Activated T-helper 17 cell treated with anti-CD3 and anti-CD28 coated beads, Interleukin-2, amount 50 U/mL, for 72 hours (primary cell): ENCODE results near the gene PHAF1. TPM values are rescaled to one million over a fixed set of nuclear protein-coding genes. Genes with fewer than 3 reads are reported as not detected.

Experiments
- ATAC-seq: fragments of 150-1000 bp; cut with Tn5 transposase; replicated peaks from 2 replicates; pipeline ENCODE4 v1.10.0; 2021; ENCODE audit warnings: mild to moderate bottlenecking, moderate library complexity
- H3K27ac Mint-ChIP-seq: one replicate; pipeline ENCODE4 v1.8.0; 2022; ENCODE audit warnings: mixed read lengths
- H3K27me3 Mint-ChIP-seq: one replicate; pipeline ENCODE4 v1.8.0; 2022; ENCODE audit warnings: mixed read lengths
- H3K36me3 Mint-ChIP-seq: one replicate; pipeline ENCODE4 v1.8.0; 2022; ENCODE audit warnings: low read depth, mild to moderate bottlenecking, mixed read lengths
- H3K4me1 Mint-ChIP-seq: one replicate; pipeline ENCODE4 v1.8.0; 2022; ENCODE audit warnings: mixed read lengths
- H3K4me3 Mint-ChIP-seq: one replicate; pipeline ENCODE4 v1.8.0; 2022; ENCODE audit warnings: mild to moderate bottlenecking, mixed read lengths
- H3K9me3 Mint-ChIP-seq: one replicate; pipeline ENCODE4 v1.8.0; 2022; ENCODE audit warnings: mixed read lengths
- total RNA-seq, 2 donors: library from RNA; stranded (reverse); gene quantifications; one replicate each; pipeline ENCODE4 v1.2.3, GENCODE V29; 2022

Gene PHAF1
- total RNA-seq, 2 donors from 2014 or later: 14.8 to 18.0 TPM

DNA sequence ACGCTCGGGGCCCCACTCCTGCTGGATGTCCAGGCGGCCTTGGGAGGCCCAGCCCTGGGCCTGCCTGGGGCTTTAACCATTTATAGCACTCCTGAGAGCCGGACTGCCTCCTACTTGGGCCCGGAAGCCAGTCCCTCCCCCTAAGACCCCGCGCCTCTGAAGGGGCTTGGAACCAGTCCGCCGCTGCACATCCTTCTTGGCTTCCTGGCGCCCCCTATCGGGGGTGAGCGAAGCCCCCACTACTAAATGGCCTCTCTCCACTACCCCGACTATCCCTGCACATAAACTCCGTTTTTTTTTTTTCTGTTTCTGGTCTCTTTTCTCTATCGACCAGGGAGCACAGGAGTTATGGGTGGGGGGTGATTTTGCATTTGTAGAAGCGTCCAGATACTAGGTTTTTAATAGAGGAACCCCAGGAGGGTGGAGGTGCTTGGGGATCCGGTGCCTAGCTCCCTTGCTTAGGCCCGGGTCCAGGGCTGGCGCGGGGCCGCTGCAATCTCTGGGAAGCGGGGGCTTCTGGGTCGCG lies 60.0 kb downstream of the PHAF1 start:
- H3K4me1 Mint-ChIP-seq: peaks cover 39% of the 10 kb centered on the region
- H3K9me3 Mint-ChIP-seq: no peaks in the 10 kb centered on the region
- H3K36me3 Mint-ChIP-seq: peaks cover 84% of the 10 kb centered on the region
- ATAC-seq: no peak
- peak overlapping the region; percentile 99 for H3K4me3 Mint-ChIP-seq
- peaks cover 25% of the 10 kb centered on the region for H3K27me3 Mint-ChIP-seq
- H3K27ac Mint-ChIP-seq: peak overlapping the region; percentile 92

GRCh38 chr16:67170168-67170948 lies 60.6 kb downstream of the PHAF1 start, which contains the start of gene NOL3:
TSS of gene NOL3 (plus strand) at chr16:67170538.
- H3K27me3 Mint-ChIP-seq: peaks cover 21% of the 10 kb centered on the region
- peak; percentile 69 for ATAC-seq
- peaks cover 86% of the 10 kb centered on the region for H3K36me3 Mint-ChIP-seq
- peaks cover 42% of the 10 kb centered on the region for H3K4me1 Mint-ChIP-seq
- peak within 1 kb of the TSS; percentile 92 for H3K27ac Mint-ChIP-seq
- H3K4me3 Mint-ChIP-seq: peak within 1 kb of the TSS; percentile 99
- H3K9me3 Mint-ChIP-seq: no peaks in the 10 kb centered on the region

DNA sequence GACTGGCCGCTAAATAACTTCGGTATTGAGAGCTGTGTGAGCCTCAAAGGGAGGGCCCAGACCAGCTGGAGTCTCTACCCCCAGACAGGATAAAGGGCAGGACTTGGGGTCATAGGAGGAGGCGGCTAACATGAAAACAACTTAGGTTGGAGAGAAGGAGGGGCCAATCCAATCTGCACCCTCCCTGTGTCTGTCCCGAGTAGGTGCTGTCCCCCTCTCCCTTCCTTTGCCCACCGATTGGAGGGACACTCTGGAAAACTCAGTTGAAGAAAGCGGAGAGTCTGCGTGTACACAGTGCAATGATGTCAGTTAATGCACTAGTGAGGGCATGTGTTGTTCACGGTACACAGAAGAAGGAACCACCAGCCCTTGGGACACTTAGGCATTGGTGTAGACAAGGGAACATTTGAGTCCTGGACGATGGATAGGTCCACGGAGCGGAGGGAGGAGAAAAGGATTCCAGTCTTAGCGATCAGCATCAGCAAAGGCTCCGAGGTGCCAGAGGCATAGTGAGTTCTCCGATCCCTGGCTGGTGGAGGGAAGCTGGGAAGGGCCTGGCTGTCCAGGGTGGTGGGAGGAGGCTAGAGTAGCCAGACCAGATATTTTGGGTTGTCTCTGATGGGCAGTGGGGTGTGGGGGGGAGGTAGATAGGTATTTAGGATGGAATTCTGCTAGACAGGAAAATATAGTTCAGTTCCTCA lies 61.4 kb downstream of the PHAF1 start:
- H3K36me3 Mint-ChIP-seq: peaks cover 90% of the 10 kb centered on the region
- peaks cover 48% of the 10 kb centered on the region for H3K4me1 Mint-ChIP-seq
- H3K27me3 Mint-ChIP-seq: peaks cover 20% of the 10 kb centered on the region

DNA sequence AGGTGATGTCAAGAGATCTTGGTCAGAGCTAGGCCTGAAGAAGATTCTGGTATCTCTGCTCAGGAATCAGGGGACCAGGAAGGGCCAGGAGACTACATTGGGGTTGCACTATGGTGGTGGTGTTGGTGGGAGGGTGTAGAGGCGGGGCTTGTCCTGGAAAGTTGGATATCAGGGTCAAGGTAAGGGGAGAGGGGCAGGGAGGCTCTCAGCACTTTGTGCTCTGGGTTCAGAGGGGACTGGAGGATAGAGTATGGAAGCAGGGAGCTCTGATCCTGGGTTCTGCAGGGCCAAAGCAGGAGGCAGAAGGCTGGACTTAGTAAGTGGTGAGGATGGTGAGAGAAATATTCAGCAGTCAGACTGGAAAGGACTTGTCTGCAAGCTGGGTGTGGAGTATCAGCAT lies 63.6 kb downstream of the PHAF1 start:
- no peak for ATAC-seq
- no peaks in the 10 kb centered on the region for H3K9me3 Mint-ChIP-seq
- peaks cover 14% of the 10 kb centered on the region for H3K27me3 Mint-ChIP-seq
- peaks cover 55% of the 10 kb centered on the region for H3K4me1 Mint-ChIP-seq
- H3K4me3 Mint-ChIP-seq: peak overlapping the region; percentile 99
- H3K27ac Mint-ChIP-seq: peak overlapping the region; percentile 86
- peaks cover 92% of the 10 kb centered on the region for H3K36me3 Mint-ChIP-seq

More for the DNA sequence above, 61.4 kb downstream of the PHAF1 start:
- H3K9me3 Mint-ChIP-seq: no peaks in the 10 kb centered on the region
- ATAC-seq: peak; percentile 24
- H3K4me3 Mint-ChIP-seq: peak overlapping the region; percentile 99
- peak overlapping the region; percentile 92 for H3K27ac Mint-ChIP-seq

GRCh38 chr16:67173808-67174705 lies 64.3 kb downstream of the PHAF1 start:
- Mint-ChIP-seq H3K9me3 (no peaks in the 10 kb centered on the region), H3K36me3 (peaks cover 88% of the 10 kb centered on the region), H3K4me1 (peaks cover 56% of the 10 kb centered on the region), H3K4me3 (peak overlapping the region; percentile 99), H3K27ac (peak overlapping the region; percentile 86), H3K27me3 (peaks cover 14% of the 10 kb centered on the region)
- peak; percentile 54 for ATAC-seq

GRCh38 chr16:67174706-67175231 lies 65.0 kb downstream of the PHAF1 start:
- Mint-ChIP-seq H3K4me1 (peaks cover 57% of the 10 kb centered on the region), H3K27me3 (peaks cover 14% of the 10 kb centered on the region), H3K9me3 (no peaks in the 10 kb centered on the region), H3K4me3 (peak overlapping the region; percentile 99), H3K36me3 (peaks cover 81% of the 10 kb centered on the region), H3K27ac (no peak overlapping the region)
- ATAC-seq: no peak

- H3K4me1 Mint-ChIP-seq: peaks cover 42% of the 10 kb centered on the region
- H3K36me3 Mint-ChIP-seq: peaks cover 62% of the 10 kb centered on the region
- peak overlapping the region; percentile 56 for H3K27ac Mint-ChIP-seq
- H3K27me3 Mint-ChIP-seq: peaks cover 8% of the 10 kb centered on the region
- H3K4me3 Mint-ChIP-seq: peak overlapping the region; percentile 99
- ATAC-seq: no peak
- no peaks in the 10 kb centered on the region for H3K9me3 Mint-ChIP-seq
These were observed 66.9 kb downstream of the PHAF1 start for GRCh38 chr16:67176662-67177061.

DNA sequence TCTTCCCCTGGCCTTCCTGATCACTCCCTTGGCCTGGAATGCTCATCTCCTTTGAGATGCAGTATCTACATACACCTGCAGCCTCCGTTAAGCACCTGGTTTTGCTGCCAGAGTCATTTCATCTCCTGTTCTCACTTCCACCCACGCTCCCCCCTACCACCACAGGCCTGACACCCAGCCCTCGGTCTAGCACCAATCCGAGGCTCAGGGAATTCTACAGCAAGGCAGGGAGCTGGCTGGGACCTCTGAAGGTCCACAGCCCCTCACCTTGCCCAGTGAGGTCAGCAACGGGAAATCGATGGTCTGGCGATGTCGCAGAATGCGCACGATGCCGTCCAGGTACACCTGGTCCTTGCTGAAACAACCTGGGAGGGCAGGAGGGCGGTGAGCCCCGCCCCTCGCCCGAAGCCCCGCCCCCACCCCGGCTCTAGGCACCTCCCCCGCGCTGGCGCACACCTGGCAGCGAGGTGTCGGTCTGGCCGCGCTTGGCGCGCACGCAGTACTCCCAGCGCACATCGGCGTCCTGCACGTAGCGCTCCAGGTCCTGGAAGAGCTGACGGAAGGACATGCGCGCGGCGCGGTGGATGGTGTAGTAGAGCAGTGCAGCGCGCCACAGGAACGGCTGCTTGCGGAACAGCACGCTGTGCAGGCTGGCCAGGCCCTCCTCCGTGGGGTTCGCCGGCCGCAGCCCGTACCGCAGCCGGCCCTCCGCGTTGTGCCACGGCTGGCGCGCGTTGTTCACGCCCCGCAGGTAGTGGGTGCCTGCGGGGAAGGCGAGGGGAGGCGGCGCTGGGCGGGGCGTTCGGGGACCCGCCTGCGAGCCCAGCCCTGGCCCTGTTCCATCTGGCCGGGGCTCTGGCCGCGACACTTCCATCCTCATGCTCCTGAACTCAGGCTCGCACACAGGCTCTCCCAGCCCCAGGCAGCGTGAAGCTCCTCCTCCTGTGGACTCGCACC lies 68.3 kb downstream of the PHAF1 start:
- peaks cover 5% of the 10 kb centered on the region for H3K27me3 Mint-ChIP-seq
- peak overlapping the region; percentile 56 for H3K27ac Mint-ChIP-seq
- peaks cover 37% of the 10 kb centered on the region for H3K4me1 Mint-ChIP-seq
- peaks cover 57% of the 10 kb centered on the region for H3K36me3 Mint-ChIP-seq
- peak overlapping the region; percentile 99 for H3K4me3 Mint-ChIP-seq
- peak; percentile 54 for ATAC-seq
- H3K9me3 Mint-ChIP-seq: no peaks in the 10 kb centered on the region

DNA sequence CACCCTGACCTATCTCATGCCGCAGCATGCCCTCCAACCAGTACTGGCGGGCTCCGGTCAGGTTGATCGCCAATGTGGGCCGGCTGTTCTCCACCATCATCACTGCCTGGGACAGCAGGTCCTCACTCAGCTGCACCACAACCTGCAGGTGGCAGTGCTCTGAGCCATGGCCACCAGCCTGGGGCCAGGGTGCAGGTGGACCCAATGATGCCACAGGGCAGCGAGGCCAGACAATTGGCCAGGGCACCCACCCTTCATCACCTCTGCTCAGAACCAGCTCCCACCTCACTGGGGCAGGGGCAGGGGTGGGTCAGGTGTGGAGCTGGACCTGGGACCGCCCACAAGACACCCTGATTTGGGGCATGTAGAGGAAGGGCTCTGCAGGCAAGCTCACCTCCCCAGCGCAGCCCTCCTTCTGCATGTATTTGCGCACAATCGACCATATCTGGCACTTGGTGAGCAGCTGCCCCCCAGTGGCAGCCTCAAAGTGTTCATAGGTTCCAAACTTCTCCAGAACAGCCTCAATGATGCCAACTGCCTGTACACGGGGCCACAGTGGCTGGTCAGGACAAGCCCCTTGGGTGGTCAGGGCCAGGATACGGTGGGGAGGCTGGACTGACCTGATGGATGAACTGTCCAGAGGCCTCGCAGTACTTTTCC lies 69.8 kb downstream of the PHAF1 start:
- no peaks in the 10 kb centered on the region for H3K9me3 Mint-ChIP-seq

DNA sequence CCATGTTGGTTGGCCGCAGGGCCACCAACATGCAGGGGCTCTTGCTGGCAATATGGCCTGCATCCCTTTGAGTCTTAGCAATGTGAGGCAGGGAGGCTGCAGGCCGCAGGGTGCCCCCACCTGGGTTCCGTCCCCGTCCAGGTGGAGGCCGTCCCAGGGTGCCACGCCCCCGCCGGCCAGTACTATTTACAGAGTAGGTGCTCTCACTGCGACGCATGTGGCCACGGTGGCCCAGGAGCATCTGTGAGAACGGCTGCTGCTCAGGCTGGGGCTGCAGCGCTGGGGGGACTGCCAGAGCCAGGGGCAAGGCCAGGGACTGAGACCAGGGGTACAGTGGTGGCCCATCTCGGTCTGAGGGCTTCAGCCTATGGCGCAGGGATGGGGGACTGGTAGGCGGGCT lies 70.4 kb downstream of the PHAF1 start:
- no peak overlapping the region for H3K27ac Mint-ChIP-seq

More for the DNA sequence above, 69.8 kb downstream of the PHAF1 start:
- Mint-ChIP-seq H3K4me3 (peak overlapping the region; percentile 99), H3K4me1 (peaks cover 28% of the 10 kb centered on the region), H3K36me3 (peaks cover 42% of the 10 kb centered on the region), H3K27me3 (no peaks in the 10 kb centered on the region), H3K27ac (no peak overlapping the region)
- no peak for ATAC-seq

DNA sequence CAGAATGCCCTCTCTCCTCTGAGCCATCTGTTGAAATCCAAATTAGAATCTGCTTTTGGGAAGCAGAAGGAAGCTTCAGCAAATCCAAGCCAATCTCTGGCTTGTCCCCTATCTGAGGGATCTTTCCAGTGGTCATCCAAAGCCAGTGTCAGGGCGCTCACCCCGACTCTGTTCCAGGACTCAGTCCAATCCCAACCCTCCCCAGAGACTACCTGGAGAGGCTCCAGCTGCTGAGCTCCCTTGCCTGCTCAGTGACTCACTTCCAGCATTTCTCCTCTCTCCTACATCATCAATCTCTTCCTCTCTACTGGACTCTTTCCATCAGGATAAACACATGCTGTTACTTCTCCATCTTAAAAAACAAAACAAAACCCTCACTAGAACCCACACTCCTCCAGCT lies 71.6 kb downstream of the PHAF1 start:
- Mint-ChIP-seq H3K27me3 (no peaks in the 10 kb centered on the region), H3K4me1 (peaks cover 27% of the 10 kb centered on the region), H3K4me3 (no peak overlapping the region), H3K27ac (no peak overlapping the region), H3K9me3 (no peaks in the 10 kb centered on the region), H3K36me3 (peaks cover 28% of the 10 kb centered on the region)
- no peak for ATAC-seq

More for the DNA sequence above, 70.4 kb downstream of the PHAF1 start:
- H3K9me3 Mint-ChIP-seq: no peaks in the 10 kb centered on the region
- H3K4me1 Mint-ChIP-seq: peaks cover 29% of the 10 kb centered on the region
- no peaks in the 10 kb centered on the region for H3K27me3 Mint-ChIP-seq
- peaks cover 37% of the 10 kb centered on the region for H3K36me3 Mint-ChIP-seq
- no peak for ATAC-seq
- no peak overlapping the region for H3K4me3 Mint-ChIP-seq

GRCh38 chr16:67182288-67182687 lies 72.5 kb downstream of the PHAF1 start:
- Mint-ChIP-seq H3K4me1 (peaks cover 22% of the 10 kb centered on the region), H3K9me3 (no peaks in the 10 kb centered on the region), H3K27me3 (no peaks in the 10 kb centered on the region), H3K4me3 (no peak overlapping the region), H3K27ac (no peak overlapping the region), H3K36me3 (peaks cover 19% of the 10 kb centered on the region)
- no peak for ATAC-seq
